ENCODE measurements around the gene RAD23A.

RAD23A gene

DNA sequence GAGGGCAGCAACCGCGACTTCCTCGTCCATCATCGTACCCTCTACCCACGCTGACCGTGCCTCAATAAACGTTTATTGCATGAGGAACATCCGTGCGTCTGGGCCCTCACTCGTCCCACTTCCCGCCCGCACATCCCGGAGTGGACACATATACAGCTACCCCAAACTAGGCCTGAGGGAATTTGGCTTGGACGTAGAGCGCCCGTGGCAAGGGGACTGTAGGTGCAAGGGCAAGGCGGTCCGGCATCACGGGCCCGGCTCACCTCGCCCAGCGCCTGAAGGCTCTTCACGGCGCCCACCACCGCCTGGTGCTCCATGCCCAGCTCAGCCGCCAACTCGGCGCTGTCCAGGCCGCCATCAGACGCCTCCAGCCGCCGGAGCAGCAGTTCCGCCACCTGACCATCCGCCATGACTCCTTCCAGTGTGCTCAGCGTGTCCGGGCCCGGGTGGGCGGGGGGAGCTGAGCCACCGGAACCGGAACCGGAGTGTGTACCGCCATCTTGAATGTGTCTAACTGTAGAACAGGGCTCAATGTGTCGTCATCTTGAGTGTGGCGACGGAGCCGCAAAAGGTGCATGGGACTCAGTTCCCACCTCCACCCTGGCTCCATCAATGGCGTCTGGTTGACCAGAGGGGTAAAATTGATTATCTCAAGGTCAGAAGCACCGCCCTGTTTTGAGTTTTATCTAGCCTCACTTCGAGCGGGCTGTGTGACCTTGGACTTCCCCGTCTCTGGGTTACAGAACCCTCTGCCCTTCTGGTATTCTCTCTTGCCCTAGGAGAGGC, 12.2 kb upstream of the RAD23A start, which contains the start of gene FARSA (continued):
- TF ChIP-seq, protein P1, sequence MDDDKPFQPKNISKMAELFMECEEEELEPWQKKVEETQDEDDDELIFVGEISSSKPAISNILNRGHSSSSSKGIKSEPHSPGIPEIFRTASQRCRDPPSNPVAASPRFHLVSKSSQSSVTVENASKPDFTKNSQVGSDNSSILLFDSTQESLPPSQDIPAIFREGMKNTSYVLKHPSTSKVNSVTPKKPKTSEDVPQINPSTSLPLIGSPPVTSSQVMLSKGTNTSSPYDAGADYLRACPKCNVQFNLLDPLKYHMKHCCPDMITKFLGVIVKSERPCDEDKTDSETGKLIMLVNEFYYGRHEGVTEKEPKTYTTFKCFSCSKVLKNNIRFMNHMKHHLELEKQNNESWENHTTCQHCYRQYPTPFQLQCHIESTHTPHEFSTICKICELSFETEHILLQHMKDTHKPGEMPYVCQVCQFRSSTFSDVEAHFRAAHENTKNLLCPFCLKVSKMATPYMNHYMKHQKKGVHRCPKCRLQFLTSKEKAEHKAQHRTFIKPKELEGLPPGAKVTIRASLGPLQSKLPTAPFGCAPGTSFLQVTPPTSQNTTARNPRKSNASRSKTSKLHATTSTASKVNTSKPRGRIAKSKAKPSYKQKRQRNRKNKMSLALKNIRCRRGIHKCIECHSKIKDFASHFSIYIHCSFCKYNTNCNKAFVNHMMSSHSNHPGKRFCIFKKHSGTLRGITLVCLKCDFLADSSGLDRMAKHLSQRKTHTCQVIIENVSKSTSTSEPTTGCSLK (tag by site-specific recombination; IDR thresholded peaks at IDR 0.05): no peak
- TF ChIP-seq ZNF658 (tag by site-specific recombination; IDR thresholded peaks at IDR 0.05) (no peak), GLI4 (tag by site-specific recombination; IDR thresholded peaks at IDR 0.05) (no peak), ZNF549 (tag by site-specific recombination; IDR thresholded peaks at IDR 0.05) (no peak), ZNF146 (tag by site-specific recombination; IDR thresholded peaks at IDR 0.05) (0 out of 2 replicates have a peak, but pooled peaks have one; percentile 8), ZNF221 (tag by site-specific recombination; IDR thresholded peaks at IDR 0.05; ENCODE audit: borderline replicate concordance) (no peak), ZEB2 (tag by site-specific recombination; IDR thresholded peaks at IDR 0.05) (peak; percentile 81), ZNF501 (tag by site-specific recombination; IDR thresholded peaks at IDR 0.05) (peak; percentile 93; the same call in 1 of the 2 replicates), ZNF473 (tag by site-specific recombination; IDR thresholded peaks at IDR 0.05) (no peak), ZNF768 (tag by site-specific recombination; IDR thresholded peaks at IDR 0.05) (0 out of 2 replicates have a peak, but pooled peaks have one; percentile 7), TCF7L2 (IDR thresholded peaks at IDR 0.05; ENCODE audit: borderline replicate concordance, low read depth, low read length) (no peak), SP7 (tag by site-specific recombination; IDR thresholded peaks at IDR 0.05) (peak; percentile 67), ZFP37 (tag by site-specific recombination; IDR thresholded peaks at IDR 0.05) (peak; percentile 72; the same call in 1 of the 2 replicates), ZNF664 (tag by site-specific recombination; IDR thresholded peaks at IDR 0.05) (no peak), SP2 (tag by site-specific recombination; IDR thresholded peaks at IDR 0.05) (peak; percentile 79), SP3 (tag by site-specific recombination; IDR thresholded peaks at IDR 0.05) (peak; percentile 73), ZNF423 (tag by site-specific recombination; IDR thresholded peaks at IDR 0.05) (no peak), ZNF37A (tag by site-specific recombination; IDR thresholded peaks at IDR 0.05) (no peak), ZNF626 (tag by site-specific recombination; IDR thresholded peaks at IDR 0.05) (no peak), ZNF354C (tag by site-specific recombination; IDR thresholded peaks at IDR 0.05; ENCODE audit: borderline replicate concordance, low read depth) (no peak), KLF9 (tag by site-specific recombination; IDR thresholded peaks at IDR 0.05; ENCODE audit: low read depth) (peak; percentile 58; the same call in 1 of the 2 replicates), ZNF175 (tag by site-specific recombination; IDR thresholded peaks at IDR 0.05) (no peak), ZBTB1 (tag by site-specific recombination; IDR thresholded peaks at IDR 0.05) (no peak)
- TF ChIP-seq, protein P2, sequence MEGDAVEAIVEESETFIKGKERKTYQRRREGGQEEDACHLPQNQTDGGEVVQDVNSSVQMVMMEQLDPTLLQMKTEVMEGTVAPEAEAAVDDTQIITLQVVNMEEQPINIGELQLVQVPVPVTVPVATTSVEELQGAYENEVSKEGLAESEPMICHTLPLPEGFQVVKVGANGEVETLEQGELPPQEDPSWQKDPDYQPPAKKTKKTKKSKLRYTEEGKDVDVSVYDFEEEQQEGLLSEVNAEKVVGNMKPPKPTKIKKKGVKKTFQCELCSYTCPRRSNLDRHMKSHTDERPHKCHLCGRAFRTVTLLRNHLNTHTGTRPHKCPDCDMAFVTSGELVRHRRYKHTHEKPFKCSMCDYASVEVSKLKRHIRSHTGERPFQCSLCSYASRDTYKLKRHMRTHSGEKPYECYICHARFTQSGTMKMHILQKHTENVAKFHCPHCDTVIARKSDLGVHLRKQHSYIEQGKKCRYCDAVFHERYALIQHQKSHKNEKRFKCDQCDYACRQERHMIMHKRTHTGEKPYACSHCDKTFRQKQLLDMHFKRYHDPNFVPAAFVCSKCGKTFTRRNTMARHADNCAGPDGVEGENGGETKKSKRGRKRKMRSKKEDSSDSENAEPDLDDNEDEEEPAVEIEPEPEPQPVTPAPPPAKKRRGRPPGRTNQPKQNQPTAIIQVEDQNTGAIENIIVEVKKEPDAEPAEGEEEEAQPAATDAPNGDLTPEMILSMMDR (tag by site-specific recombination; IDR thresholded peaks at IDR 0.05): peak; percentile 39; the same call in 1 of the 2 replicates
- TF ChIP-seq, protein P3, sequence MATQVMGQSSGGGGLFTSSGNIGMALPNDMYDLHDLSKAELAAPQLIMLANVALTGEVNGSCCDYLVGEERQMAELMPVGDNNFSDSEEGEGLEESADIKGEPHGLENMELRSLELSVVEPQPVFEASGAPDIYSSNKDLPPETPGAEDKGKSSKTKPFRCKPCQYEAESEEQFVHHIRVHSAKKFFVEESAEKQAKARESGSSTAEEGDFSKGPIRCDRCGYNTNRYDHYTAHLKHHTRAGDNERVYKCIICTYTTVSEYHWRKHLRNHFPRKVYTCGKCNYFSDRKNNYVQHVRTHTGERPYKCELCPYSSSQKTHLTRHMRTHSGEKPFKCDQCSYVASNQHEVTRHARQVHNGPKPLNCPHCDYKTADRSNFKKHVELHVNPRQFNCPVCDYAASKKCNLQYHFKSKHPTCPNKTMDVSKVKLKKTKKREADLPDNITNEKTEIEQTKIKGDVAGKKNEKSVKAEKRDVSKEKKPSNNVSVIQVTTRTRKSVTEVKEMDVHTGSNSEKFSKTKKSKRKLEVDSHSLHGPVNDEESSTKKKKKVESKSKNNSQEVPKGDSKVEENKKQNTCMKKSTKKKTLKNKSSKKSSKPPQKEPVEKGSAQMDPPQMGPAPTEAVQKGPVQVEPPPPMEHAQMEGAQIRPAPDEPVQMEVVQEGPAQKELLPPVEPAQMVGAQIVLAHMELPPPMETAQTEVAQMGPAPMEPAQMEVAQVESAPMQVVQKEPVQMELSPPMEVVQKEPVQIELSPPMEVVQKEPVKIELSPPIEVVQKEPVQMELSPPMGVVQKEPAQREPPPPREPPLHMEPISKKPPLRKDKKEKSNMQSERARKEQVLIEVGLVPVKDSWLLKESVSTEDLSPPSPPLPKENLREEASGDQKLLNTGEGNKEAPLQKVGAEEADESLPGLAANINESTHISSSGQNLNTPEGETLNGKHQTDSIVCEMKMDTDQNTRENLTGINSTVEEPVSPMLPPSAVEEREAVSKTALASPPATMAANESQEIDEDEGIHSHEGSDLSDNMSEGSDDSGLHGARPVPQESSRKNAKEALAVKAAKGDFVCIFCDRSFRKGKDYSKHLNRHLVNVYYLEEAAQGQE (tag by site-specific recombination; IDR thresholded peaks at IDR 0.05): peak; percentile 92
- TF ChIP-seq, protein P4, sequence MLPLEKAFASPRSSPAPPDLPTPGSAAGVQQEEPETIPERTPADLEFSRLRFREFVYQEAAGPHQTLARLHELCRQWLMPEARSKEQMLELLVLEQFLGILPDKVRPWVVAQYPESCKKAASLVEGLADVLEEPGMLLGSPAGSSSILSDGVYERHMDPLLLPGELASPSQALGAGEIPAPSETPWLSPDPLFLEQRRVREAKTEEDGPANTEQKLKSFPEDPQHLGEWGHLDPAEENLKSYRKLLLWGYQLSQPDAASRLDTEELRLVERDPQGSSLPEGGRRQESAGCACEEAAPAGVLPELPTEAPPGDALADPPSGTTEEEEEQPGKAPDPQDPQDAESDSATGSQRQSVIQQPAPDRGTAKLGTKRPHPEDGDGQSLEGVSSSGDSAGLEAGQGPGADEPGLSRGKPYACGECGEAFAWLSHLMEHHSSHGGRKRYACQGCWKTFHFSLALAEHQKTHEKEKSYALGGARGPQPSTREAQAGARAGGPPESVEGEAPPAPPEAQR (tag by site-specific recombination; IDR thresholded peaks at IDR 0.05): no peak
- TF ChIP-seq, protein P5, sequence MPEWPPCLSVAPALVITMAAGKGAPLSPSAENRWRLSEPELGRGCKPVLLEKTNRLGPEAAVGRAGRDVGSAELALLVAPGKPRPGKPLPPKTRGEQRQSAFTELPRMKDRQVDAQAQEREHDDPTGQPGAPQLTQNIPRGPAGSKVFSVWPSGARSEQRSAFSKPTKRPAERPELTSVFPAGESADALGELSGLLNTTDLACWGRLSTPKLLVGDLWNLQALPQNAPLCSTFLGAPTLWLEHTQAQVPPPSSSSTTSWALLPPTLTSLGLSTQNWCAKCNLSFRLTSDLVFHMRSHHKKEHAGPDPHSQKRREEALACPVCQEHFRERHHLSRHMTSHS (tag by site-specific recombination; IDR thresholded peaks at IDR 0.05): no peak
- TF ChIP-seq, protein P6, sequence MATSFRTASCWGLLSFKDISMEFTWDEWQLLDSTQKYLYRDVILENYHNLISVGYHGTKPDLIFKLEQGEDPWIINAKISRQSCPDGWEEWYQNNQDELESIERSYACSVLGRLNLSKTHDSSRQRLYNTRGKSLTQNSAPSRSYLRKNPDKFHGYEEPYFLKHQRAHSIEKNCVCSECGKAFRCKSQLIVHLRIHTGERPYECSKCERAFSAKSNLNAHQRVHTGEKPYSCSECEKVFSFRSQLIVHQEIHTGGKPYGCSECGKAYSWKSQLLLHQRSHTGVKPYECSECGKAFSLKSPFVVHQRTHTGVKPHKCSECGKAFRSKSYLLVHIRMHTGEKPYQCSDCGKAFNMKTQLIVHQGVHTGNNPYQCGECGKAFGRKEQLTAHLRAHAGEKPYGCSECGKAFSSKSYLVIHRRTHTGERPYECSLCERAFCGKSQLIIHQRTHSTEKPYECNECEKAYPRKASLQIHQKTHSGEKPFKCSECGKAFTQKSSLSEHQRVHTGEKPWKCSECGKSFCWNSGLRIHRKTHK (tag by site-specific recombination; IDR thresholded peaks at IDR 0.05): no peak
- TF ChIP-seq, protein P7, sequence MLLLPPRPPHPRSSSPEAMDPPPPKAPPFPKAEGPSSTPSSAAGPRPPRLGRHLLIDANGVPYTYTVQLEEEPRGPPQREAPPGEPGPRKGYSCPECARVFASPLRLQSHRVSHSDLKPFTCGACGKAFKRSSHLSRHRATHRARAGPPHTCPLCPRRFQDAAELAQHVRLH (tag by site-specific recombination; IDR thresholded peaks at IDR 0.05): no peak

All from HEK293 (cell line).